Right lobe of liver (tissue), 4 donors: ENCODE data around the gene TMEM72.

Source experiments
- POLR2A ChIP-seq: fragments of 450-650 bp; IDR thresholded peaks from one replicate; pipeline ENCODE4 v1.6.1; 2017; ENCODE audit warnings: antibody characterized with exemption, mild to moderate bottlenecking
- TF ChIP-seq, protein P1 (sequence below), 4 donors: fragments of 200-600 bp in 3 of 4; fragments of 450-650 bp in 1 of 4; IDR thresholded peaks; one replicate each; pipeline versions ENCODE4 v1.5.1 to v1.8.0; 2016 to 2022; ENCODE audit warnings: antibody characterized with exemption in 4 of 4, mild to moderate bottlenecking in 2 of 4
- donor health status: DM: no; HTN: no; CAD: no.
- donor health status: DM: no; HTN: no; CAD: no.
- donor health status: DM: no; HTN: yes; CAD: no.

GRCh38 chr10:44954042-44954441, 42.9 kb downstream of the TMEM72 start:
- TF ChIP-seq, protein P1, sequence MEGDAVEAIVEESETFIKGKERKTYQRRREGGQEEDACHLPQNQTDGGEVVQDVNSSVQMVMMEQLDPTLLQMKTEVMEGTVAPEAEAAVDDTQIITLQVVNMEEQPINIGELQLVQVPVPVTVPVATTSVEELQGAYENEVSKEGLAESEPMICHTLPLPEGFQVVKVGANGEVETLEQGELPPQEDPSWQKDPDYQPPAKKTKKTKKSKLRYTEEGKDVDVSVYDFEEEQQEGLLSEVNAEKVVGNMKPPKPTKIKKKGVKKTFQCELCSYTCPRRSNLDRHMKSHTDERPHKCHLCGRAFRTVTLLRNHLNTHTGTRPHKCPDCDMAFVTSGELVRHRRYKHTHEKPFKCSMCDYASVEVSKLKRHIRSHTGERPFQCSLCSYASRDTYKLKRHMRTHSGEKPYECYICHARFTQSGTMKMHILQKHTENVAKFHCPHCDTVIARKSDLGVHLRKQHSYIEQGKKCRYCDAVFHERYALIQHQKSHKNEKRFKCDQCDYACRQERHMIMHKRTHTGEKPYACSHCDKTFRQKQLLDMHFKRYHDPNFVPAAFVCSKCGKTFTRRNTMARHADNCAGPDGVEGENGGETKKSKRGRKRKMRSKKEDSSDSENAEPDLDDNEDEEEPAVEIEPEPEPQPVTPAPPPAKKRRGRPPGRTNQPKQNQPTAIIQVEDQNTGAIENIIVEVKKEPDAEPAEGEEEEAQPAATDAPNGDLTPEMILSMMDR (IDR thresholded peaks at IDR 0.05), result no peak
- TF ChIP-seq POLR2A, result no peak
